ENCODE measurements around the gene PIGBOS1.
"Not testable (repeated sequence)": the region's sequence is repeated elsewhere in the genome, so short reads cannot be mapped to it uniquely, and the experiment has no call there.

The PIGBOS1 gene

GRCh38 chr15:55284426-55284825, 34.5 kb downstream of the PIGBOS1 start:
- Histone ChIP-seq H3K27me3 (replicated peaks) (no peaks in the 10 kb centered on the region), H3K36me3 (replicated peaks) (no peaks in the 10 kb centered on the region), H3K27ac (no peak overlapping the region), H3K4me3 (ENCODE audit: low read depth, low read length) (no peak overlapping the region)
- no peak for TF ChIP-seq CTCF (IDR thresholded peaks at IDR 0.05; ENCODE audit: low read depth, low read length, missing control alignments)
- in situ Hi-C loops (cut with HindIII; ENCODE audit: low pct_ligation_motif_present, low sequenced_read_pairs) = no loop called here
- DNase-seq = no peak

- in situ Hi-C loops (cut with HindIII; ENCODE audit: low pct_ligation_motif_present, low sequenced_read_pairs) = no loop called here
Measured at GRCh38 chr15:55283379-55284147, 35.4 kb downstream of the PIGBOS1 start.

GRCh38 chr15:55282284-55282833, 36.6 kb downstream of the PIGBOS1 start:
- Histone ChIP-seq H3K27ac (peak overlapping the region; percentile 47), H3K27me3 (replicated peaks) (no peaks in the 10 kb centered on the region), H3K36me3 (replicated peaks) (no peaks in the 10 kb centered on the region), H3K4me3 (ENCODE audit: low read depth, low read length) (no peak overlapping the region)
- DNase-seq = peak; percentile 72
- TF ChIP-seq CTCF (IDR thresholded peaks at IDR 0.05; ENCODE audit: low read depth, low read length, missing control alignments) = peak; percentile 13
- in situ Hi-C loops (cut with HindIII; ENCODE audit: low pct_ligation_motif_present, low sequenced_read_pairs) = no loop called here

More at GRCh38 chr15:55283379-55284147, 35.4 kb downstream of the PIGBOS1 start:
- DNase-seq = no peak
- H3K36me3 ChIP-seq (replicated peaks) = no peaks in the 10 kb centered on the region
- no peaks in the 10 kb centered on the region for H3K27me3 ChIP-seq (replicated peaks)
- no peak overlapping the region for H3K4me3 ChIP-seq (ENCODE audit: low read depth, low read length)
- H3K27ac ChIP-seq = no peak overlapping the region
- TF ChIP-seq CTCF (IDR thresholded peaks at IDR 0.05; ENCODE audit: low read depth, low read length, missing control alignments) = no peak

- DNase-seq = no peak
- Histone ChIP-seq H3K36me3 (replicated peaks) (no peaks in the 10 kb centered on the region), H3K27ac (peak overlapping the region; percentile 47), H3K4me3 (ENCODE audit: low read depth, low read length) (no peak overlapping the region), H3K27me3 (replicated peaks) (no peaks in the 10 kb centered on the region)
- no peak for TF ChIP-seq CTCF (IDR thresholded peaks at IDR 0.05; ENCODE audit: low read depth, low read length, missing control alignments)
- in situ Hi-C loops (cut with HindIII; ENCODE audit: low pct_ligation_motif_present, low sequenced_read_pairs) = no loop called here
Measured at GRCh38 chr15:55281517-55282228, 37.2 kb downstream of the PIGBOS1 start.

- H3K27ac ChIP-seq = peak overlapping the region; percentile 91
- H3K27me3 ChIP-seq (replicated peaks); in situ Hi-C loops (cut with HindIII; ENCODE audit: low pct_ligation_motif_present, low sequenced_read_pairs); H3K36me3 ChIP-seq (replicated peaks); H3K4me3 ChIP-seq (ENCODE audit: low read depth, low read length): not testable (repeated sequence)
- peak; percentile 66 for DNase-seq
Measured at GRCh38 chr15:55280589-55280988, 38.3 kb downstream of the PIGBOS1 start.

- Histone ChIP-seq H3K27ac (peak overlapping the region; percentile 91), H3K4me3 (ENCODE audit: low read depth, low read length) (no peak overlapping the region), H3K36me3 (replicated peaks) (no peaks in the 10 kb centered on the region), H3K27me3 (replicated peaks) (no peaks in the 10 kb centered on the region)
- no peak for TF ChIP-seq CTCF (IDR thresholded peaks at IDR 0.05; ENCODE audit: low read depth, low read length, missing control alignments)
- in situ Hi-C loops (cut with HindIII; ENCODE audit: low pct_ligation_motif_present, low sequenced_read_pairs) = no loop called here
- DNase-seq = peak; percentile 92
Measured at GRCh38 chr15:55279746-55280351, 39.1 kb downstream of the PIGBOS1 start.
